Thyroid gland (tissue), 4 donors: ENCODE data around the gene PRSS50.

Experiments
- POLR2A ChIP-seq, 2 donors: fragments of 450-650 bp; IDR thresholded peaks; one replicate each; pipeline ENCODE4 v1.6.1; 2017; ENCODE audit warnings: antibody characterized with exemption in 2 of 2, mild to moderate bottlenecking in 2 of 2, moderate library complexity in 1 of 2
- TF ChIP-seq, protein P1 (sequence below), 6 experiments: fragments of 200-600 bp in 3 of 6; fragments of 450-650 bp in 3 of 6; sonication (generic) in 3 of 6; IDR thresholded peaks; one replicate each; pipeline ENCODE4 v1.5.1; 2016 to 2019; ENCODE audit warnings: antibody characterized with exemption in 6 of 6, mild to moderate bottlenecking in 2 of 6, inconsistent platforms in 1 of 6, moderate library complexity in 1 of 6

DNA sequence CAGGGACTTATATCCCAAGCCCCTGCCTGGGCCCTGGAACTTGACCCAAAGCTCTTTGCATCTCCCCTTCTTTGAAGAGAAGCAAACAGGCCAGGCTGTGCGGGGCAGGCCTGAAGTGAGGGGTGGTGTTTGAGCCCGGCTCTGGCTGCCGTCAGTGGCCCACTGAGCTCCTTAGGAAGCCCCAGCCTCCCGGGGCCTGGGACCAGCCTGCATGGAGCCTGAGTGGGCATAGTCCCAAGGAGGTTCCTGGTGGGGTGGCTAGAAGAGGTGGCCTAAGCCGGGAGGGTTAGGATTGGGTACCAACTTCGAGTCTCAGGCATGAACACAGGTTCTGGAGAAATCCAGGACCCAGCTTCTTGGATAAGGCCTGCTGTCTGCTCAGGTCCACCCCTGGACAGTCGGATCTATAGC, 10.1 kb downstream of the PRSS50 start:
- TF ChIP-seq, protein P1, sequence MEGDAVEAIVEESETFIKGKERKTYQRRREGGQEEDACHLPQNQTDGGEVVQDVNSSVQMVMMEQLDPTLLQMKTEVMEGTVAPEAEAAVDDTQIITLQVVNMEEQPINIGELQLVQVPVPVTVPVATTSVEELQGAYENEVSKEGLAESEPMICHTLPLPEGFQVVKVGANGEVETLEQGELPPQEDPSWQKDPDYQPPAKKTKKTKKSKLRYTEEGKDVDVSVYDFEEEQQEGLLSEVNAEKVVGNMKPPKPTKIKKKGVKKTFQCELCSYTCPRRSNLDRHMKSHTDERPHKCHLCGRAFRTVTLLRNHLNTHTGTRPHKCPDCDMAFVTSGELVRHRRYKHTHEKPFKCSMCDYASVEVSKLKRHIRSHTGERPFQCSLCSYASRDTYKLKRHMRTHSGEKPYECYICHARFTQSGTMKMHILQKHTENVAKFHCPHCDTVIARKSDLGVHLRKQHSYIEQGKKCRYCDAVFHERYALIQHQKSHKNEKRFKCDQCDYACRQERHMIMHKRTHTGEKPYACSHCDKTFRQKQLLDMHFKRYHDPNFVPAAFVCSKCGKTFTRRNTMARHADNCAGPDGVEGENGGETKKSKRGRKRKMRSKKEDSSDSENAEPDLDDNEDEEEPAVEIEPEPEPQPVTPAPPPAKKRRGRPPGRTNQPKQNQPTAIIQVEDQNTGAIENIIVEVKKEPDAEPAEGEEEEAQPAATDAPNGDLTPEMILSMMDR (IDR thresholded peaks at IDR 0.05): no peak
- no peak for TF ChIP-seq POLR2A (IDR thresholded peaks at IDR 0.05)
